GM19025 (cell line): ENCODE data around the gene ALDH3A1.

Source experiments
- ATAC-seq: cut with Tn5 transposase; IDR thresholded peaks from one replicate; pipeline ENCODE4 v1.9.1; 2021; ENCODE audit warnings: mild to moderate bottlenecking, low read depth, moderate library complexity; ENCODE audit not compliant: unreplicated experiment

Gene ALDH3A1

DNA sequence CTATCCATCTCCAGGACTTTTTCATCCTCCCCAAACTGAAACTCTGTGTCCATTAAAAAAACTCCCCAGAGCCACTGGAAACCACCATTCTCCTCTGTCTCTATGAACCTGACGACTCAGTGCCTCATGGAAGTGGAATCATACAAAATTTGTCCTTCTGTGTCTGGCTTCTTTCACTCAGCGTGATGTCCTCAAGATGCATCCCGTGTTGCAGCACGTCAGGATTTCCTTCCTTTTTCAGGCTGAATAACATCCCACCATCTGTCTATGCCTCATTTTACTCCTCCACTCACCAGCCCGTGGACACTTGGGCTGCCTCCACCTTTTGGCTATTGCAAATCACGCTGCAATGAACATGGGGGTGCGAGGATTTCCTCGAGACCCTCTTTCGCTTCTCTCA, 12.6 kb upstream of the ALDH3A1 start:
- ATAC-seq: no peak

- ATAC-seq: no peak
Observed at GRCh38 chr17:19759568-19760549, 11.8 kb upstream of the ALDH3A1 start.

GRCh38 chr17:19757536-19758180, 9.6 kb upstream of the ALDH3A1 start:
- ATAC-seq: no peak

DNA sequence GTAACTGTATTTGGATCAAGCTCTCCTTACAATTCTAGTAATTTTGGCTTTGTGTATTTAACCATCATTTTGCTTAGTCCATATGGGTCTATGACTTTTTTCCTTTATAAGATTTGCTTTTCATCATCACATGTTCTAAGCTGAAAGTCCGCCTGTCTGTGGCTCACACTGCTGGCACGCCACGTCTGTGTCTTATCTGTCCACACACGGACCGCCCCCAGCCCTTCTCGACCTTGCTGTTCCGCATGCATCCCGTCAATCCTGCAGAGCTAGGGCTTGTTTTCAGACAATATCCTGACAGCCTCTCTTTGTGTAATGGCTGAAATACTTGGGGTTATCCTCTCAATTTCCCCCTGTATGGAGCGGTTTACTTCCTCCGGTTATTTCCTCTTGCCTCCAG, 8.4 kb upstream of the ALDH3A1 start:
- ATAC-seq: no peak

DNA sequence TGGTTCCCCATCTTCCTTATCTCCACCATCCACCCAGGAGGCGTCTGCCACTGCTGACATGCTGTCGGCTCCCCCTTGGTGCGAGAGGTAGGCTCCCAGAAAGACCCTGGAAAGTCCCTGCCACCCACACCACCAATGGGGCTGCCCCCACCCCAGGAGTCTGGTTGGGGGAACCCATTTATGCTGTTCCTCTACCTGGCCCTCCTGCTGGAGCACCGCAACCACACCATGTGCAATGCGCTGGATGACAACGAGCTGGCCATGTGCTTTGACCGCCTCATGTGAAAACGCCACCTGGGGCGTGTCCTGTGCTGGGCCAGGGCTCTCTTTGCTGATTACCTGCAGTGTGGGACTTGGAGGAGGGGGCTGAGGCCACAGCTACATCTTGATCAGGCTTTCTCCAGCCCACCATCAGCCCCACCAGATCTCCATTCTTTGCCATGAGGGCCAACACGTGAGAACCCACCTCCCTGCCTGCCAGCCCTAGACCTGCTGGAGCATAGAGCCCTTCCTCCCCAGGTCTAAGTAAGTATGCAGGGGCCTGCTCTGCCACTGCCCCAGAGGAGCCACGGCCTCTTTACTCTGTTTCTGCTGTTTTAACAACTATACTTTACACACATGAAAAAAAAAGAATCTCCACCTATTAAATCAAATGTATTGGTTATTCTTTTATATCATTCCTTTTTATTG, 7.9 kb upstream of the ALDH3A1 start:
- peak; percentile 49 for ATAC-seq

- no peak for ATAC-seq
Observed at GRCh38 chr17:19755392-19755791, 7.3 kb upstream of the ALDH3A1 start.

DNA sequence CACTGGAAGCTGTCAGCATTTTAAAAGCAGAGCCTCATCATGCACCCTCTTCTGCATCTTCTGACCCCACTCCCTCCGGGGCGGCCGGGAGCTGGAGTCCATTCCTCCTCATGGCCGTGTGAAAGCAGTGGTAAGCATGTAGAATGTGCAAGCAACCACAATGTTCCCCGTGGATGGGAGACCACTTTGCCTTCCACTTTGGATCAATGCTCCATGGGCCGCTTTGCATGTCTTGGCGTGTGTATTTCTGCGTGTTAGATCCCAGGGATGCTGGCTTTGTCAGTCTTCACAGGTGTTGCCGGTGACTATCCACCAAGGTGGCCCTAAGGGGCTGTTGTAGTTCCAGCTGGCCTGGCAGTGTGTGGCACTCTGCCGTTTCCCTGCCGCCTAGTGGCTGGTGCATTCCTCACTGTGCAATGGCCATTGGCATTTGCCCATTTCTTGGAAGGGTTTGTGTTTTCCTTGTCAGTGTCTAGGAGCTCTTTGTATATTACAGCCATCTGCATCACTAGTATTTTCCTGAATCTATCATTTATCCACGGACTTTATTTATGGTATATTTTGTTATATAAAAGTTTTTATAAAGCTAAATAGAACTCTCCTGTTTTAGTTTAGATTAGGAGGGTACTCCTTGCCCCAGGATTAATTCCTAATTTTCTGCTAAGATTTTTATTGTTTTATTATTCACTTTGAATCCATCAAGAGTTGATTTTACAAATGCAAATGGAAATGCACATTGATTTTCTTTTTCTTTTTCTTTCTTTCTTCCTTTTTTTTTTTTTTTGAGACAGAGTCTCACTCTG, 5.8 kb upstream of the ALDH3A1 start:
- no peak for ATAC-seq

GRCh38 chr17:19753051-19753509, 5.0 kb upstream of the ALDH3A1 start:
- no peak for ATAC-seq

- ATAC-seq: no peak
Observed at GRCh38 chr17:19752216-19753050, 4.3 kb upstream of the ALDH3A1 start.

- ATAC-seq: no peak
Observed at GRCh38 chr17:19750835-19751234, 2.7 kb upstream of the ALDH3A1 start.

- ATAC-seq: no peak
Observed at GRCh38 chr17:19750020-19750572, 2.0 kb upstream of the ALDH3A1 start.

DNA sequence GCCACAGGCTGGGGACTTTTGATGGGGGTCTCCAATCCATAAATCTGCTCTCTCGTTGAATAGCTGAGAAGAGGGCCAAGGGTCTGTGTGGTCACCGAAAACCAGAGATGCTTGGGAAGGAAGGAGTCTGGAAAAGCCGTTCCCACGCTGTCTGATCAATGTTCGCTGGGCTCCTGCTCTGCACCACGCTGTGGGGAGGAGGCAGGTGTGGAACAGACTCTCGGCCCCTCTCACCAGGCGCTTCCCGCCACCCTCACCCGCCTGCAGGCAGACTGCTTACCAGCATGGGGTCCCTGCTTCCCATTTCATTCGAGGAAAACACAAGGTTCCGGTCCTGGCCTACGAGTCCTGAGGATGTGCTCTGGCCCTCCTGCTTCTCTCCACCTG, 702 bp upstream of the ALDH3A1 start:
- ATAC-seq: no peak

- ATAC-seq: no peak
Observed at GRCh38 chr17:19747159-19747719, 859 bp downstream of the ALDH3A1 start.

DNA sequence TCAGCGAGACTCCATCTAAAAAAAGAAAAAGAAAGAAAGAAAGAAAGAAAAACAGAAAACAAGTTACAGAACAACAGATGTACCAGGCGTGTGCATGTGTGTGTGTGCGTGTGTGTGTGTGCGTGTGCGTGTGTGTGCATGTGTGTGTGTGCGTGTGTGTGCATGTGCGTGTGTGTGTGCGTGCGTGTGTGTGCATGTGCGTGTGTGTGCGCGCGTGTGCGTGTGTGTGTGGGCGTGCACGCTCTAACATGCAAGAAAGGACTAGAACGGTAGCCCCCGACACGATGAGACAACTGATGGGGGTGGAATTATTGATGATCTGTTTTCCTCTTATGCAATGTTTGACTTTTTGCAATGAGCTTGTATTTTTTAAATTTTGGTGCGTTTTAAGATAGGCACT, 1.6 kb downstream of the ALDH3A1 start:
- ATAC-seq: no peak

GRCh38 chr17:19744922-19745757, 3.0 kb downstream of the ALDH3A1 start:
- no peak for ATAC-seq

GRCh38 chr17:19744492-19744891, 3.6 kb downstream of the ALDH3A1 start:
- no peak for ATAC-seq

GRCh38 chr17:19743101-19744100, 4.7 kb downstream of the ALDH3A1 start:
- ATAC-seq: no peak
